HepG2 (cell line): ENCODE data around the gene TSPAN32. TPM values are rescaled to one million over a fixed set of nuclear protein-coding genes. Genes with fewer than 3 reads are reported as not detected.

Source experiments
- ATAC-seq: fragments of 200-7000 bp; cut with Tn5 transposase; 3 replicates; pipeline ENCODE4 v1.9.1; 2020; ENCODE audit warnings: mild to moderate bottlenecking, moderate library complexity
- BruUV-seq: library from RNA; stranded (reverse); fragments of 400-500 nt; replicated peaks from 2 replicates; lab custom pipeline; 2021; lab: Mats Ljungman, UMichigan
- CTCF ChIA-PET: fragments of 300-600 bp; formaldehyde crosslinking; extraction: SDS; loops from one replicate; lab custom pipeline; 2021; ENCODE audit warnings: low total read pairs, inconsistent platforms, low intra/inter-chr PET ratio; lab: Yijun Ruan, JAX
- POLR2A ChIA-PET: fragments of 350-600 bp; sonication (Branson Sonifier 250); formaldehyde crosslinking; loops from one replicate; lab custom pipeline; 2020; ENCODE audit warnings: antibody characterized with exemption, inconsistent platforms; lab: Yijun Ruan, JAX
- DNase-seq: peaks from one replicate; pipeline ENCODE4 v3.0.0-alpha.2; 2015; ENCODE audit warnings: low spot score
- FAIRE-seq: peaks from 3 replicates; lab custom pipeline; 2011; peaks lifted over from hg19 to GRCh38; lab: Jason Lieb, UNC
- H2AFZ ChIP-seq: one replicate; pipeline ENCODE4 v1.6.1; 2011; ENCODE audit warnings: low read length, inconsistent platforms
- H3K27ac ChIP-seq: fragments of 300-600 bp; 3 replicates; pipeline ENCODE4 v1.8.0; 2011; ENCODE audit warnings: mixed run types, mild to moderate bottlenecking, mixed read lengths, low read length, inconsistent platforms; ENCODE audit not compliant: insufficient read depth; ENCODE audit errors: extremely low read length
- H3K27me3 ChIP-seq, 2 experiments: fragments of 200-600 bp in 1 of 2; 2 replicates in 1 of 2; 3 replicates in 1 of 2; pipeline versions ENCODE4 v1.6.0 to v1.8.0; 2011; ENCODE audit warnings: low read length in 2 of 2, mild to moderate bottlenecking in 2 of 2, moderate library complexity in 2 of 2, inconsistent platforms in 1 of 2; ENCODE audit not compliant: insufficient read depth in 2 of 2, control insufficient read depth in 1 of 2
- H3K36me3 ChIP-seq, 2 experiments: fragments of 200-600 bp in 1 of 2; replicated peaks in 1 of 2; 2 replicates in 1 of 2; 3 replicates in 1 of 2; pipeline versions ENCODE4 v1.5.1 to v1.8.0; 2011; ENCODE audit warnings: low read length in 2 of 2, inconsistent platforms in 1 of 2; ENCODE audit not compliant: insufficient read depth in 2 of 2, control insufficient read depth in 1 of 2
- H3K4me1 ChIP-seq: 2 replicates; pipeline ENCODE4 v1.5.1; 2012; ENCODE audit warnings: low read length, inconsistent platforms; ENCODE audit not compliant: insufficient read depth
- H3K4me2 ChIP-seq: 2 replicates; pipeline ENCODE4 v1.6.0; 2011; ENCODE audit warnings: low read depth, low read length, inconsistent platforms
- H3K4me3 ChIP-seq, 3 experiments: fragments of 200-600 bp in 1 of 3; sonication (generic), shearing (Covaris generic) in 1 of 3; replicated peaks in 1 of 3; 2 replicates each; pipeline ENCODE4 v1.5.1; 2011 to 2016; ENCODE audit warnings: low read length in 3 of 3, inconsistent platforms in 2 of 3, low read depth in 2 of 3, mild to moderate bottlenecking in 2 of 3, control low read depth in 1 of 3, mixed read lengths in 1 of 3; ENCODE audit not compliant: insufficient read depth in 1 of 3
- H3K79me2 ChIP-seq: one replicate; pipeline ENCODE4 v1.6.1; 2011; ENCODE audit warnings: low read length, inconsistent platforms; ENCODE audit not compliant: insufficient read depth
- H3K9ac ChIP-seq: 2 replicates; pipeline ENCODE4 v1.6.0; 2011; ENCODE audit warnings: mild to moderate bottlenecking, low read depth, low read length, inconsistent platforms; ENCODE audit not compliant: insufficient read depth
- H3K9me3 ChIP-seq: 2 replicates; pipeline ENCODE4 v1.5.1; 2012; ENCODE audit warnings: mild to moderate bottlenecking, low read length
- H4K20me1 ChIP-seq: 2 replicates; pipeline ENCODE4 v1.6.0; 2011; ENCODE audit warnings: inconsistent platforms, mild to moderate bottlenecking, low read length, moderate library complexity; ENCODE audit not compliant: insufficient read depth
- HNRNPL ChIP-seq: fragments of 200-400 bp; formaldehyde crosslinking; IDR thresholded peaks from 2 replicates; pipeline ENCODE4 v1.6.1; 2017; ENCODE audit warnings: mild to moderate bottlenecking, low read depth, low read length
- ISL2 ChIP-seq: sonication (generic); formaldehyde crosslinking; IDR thresholded peaks from 2 replicates; pipeline ENCODE4 v1.5.0; 2020; ENCODE audit warnings: missing genetic modification reagents
- ZNF205 ChIP-seq: IDR thresholded peaks from 2 replicates; pipeline ENCODE4 v1.6.1; 2018; ENCODE audit warnings: missing biosample characterization, missing genetic modification reagents
- ZNF414 ChIP-seq: sonication (generic); formaldehyde crosslinking; IDR thresholded peaks from 2 replicates; pipeline ENCODE4 v1.5.0; 2020; ENCODE audit warnings: missing genetic modification reagents
- ZSCAN25 ChIP-seq: sonication (generic); formaldehyde crosslinking; IDR thresholded peaks from 2 replicates; pipeline ENCODE4 v1.8.0; 2022; ENCODE audit warnings: mild to moderate bottlenecking, missing genetic modification reagents
- WGBS: methylation state at CpG from one replicate; pipeline ENCODE4 v1.1.6; 2017; ENCODE audit warnings: low lambda C conversion rate; 5-methylcytosine and 5-hydroxymethylcytosine counted together
- in situ Hi-C: cut with HindIII; loops from 2 replicates; pipeline ENCODE4 v1.10.0; 2017; ENCODE audit warnings: low pct_unique_long_range_greater_than_20kb; ENCODE audit not compliant: extremely low pct_ligation_motif_present
- intact Hi-C: fragments of 100-400 bp; cut with micrococcal nuclease; formaldehyde crosslinking; loops from one replicate; pipeline ENCODE4 v1.10.0; 2022; ENCODE audit not compliant: unreplicated experiment
- polyA plus RNA-seq, 8 experiments: library from polyadenylated mRNA; depleted of rRNA in 3 of 8; stranded (reverse) in 7 of 8; unstranded in 1 of 8; fragments of >200 nt; fragmentation: Illumina TruSeq in 4 of 8; extraction: Trizol in 4 of 8; gene quantifications; 2 replicates each; pipeline versions ENCODE4 v1.2.1 to v1.2.3, GENCODE V29; 2011 to 2016; ENCODE audit warnings: low read depth in 4 of 8, missing spikeins in 1 of 8, mixed read lengths in 1 of 8; ENCODE audit not compliant: insufficient read depth in 1 of 8
- total RNA-seq, 5 experiments: library from RNA; depleted of rRNA; stranded (reverse); fragments of >200 nt; fragmentation: Illumina TruSeq; extraction: Trizol; gene quantifications; 2 replicates each; pipeline ENCODE4 v1.2.3, GENCODE V29; 2016; ENCODE audit warnings: low read depth in 1 of 5

Gene TSPAN32
- total and polyA plus RNA-seq, 2 of the 13 experiments (the other 11 are each of a cell fraction or from before 2014, with no cell fraction given), result 0.09 to 0.70 TPM

- no peak for ATAC-seq
- in situ Hi-C loops, result no loop called here
- H3K4me3 ChIP-seq, result peak overlapping the region in 2 of 3 experiments; percentile 4 to 33; a peak in 1 of 6 replicates
- H3K79me2 ChIP-seq, result no peaks in the 10 kb centered on the region
- CTCF ChIA-PET, result no interaction called here
- TF ChIP-seq ISL2 (CRISPR knock-in tag) (no peak), ZSCAN25 (CRISPR knock-in tag) (peak; percentile 32; the same call in 1 of the 2 replicates), ZNF414 (no peak)
- TF ChIP-seq, all 625 proteins: peak for 1
- Histone ChIP-seq H3K9ac (0 out of 2 replicates have a peak overlapping the region, but pooled peaks have one; percentile 29), H3K27ac (no peak overlapping the region), H3K27me3 (peaks cover 2 to 19% of the 10 kb centered on the region in 2 experiments; a peak in 2 of 5 replicates), H2AFZ (no peak overlapping the region), H3K4me2 (peak overlapping the region; percentile 23; the same call in 1 of the 2 replicates), H4K20me1 (no peaks in the 10 kb centered on the region), H3K9me3 (no peaks in the 10 kb centered on the region), H3K36me3 (no peaks in the 10 kb centered on the region), H3K4me1 (peaks cover 24% of the 10 kb centered on the region)
- BruUV-seq, result no TSS peak
- FAIRE-seq (no peak), DNase-seq (no peak)
- intact Hi-C loops, result no loop called here
- POLR2A ChIA-PET, result no interaction called here
- WGBS, result 20% methylated on average over 1 of the region's 16 CpGs
Measured at GRCh38 chr11:2302306-2302895, 588 bp downstream of the TSPAN32 start.

GRCh38 chr11:2302896-2303626 is 1.2 kb downstream of the TSPAN32 start:
- no peak overlapping the region for H3K27ac ChIP-seq
- H3K27me3 ChIP-seq, result peaks cover 2 to 12% of the 10 kb centered on the region in 2 experiments; a peak in 2 of 5 replicates
- no peak overlapping the region; the same call in 1 of the 2 replicates for H3K4me2 ChIP-seq
- ATAC-seq (no peak), FAIRE-seq (no peak), DNase-seq (no peak)
- ChIA-PET CTCF (interaction anchor here (5.7 kb wide), 1 partner anchor 117 kb away, joined by 87 read pairs; no protein-coding TSS in a partner anchor), POLR2A (no interaction called here)
- 0 out of 2 replicates have a peak overlapping the region, but pooled peaks have one; percentile 29 for H3K9ac ChIP-seq
- no peaks in the 10 kb centered on the region for H3K79me2 ChIP-seq
- peak overlapping the region in 1 of 3 experiments; percentile 33; a peak in 1 of 6 replicates for H3K4me3 ChIP-seq
- BruUV-seq, result no TSS peak
- intact Hi-C loops, result no loop called here
- in situ Hi-C loops, result no loop called here
- WGBS, result 0% methylated on average over 1 of the region's 18 CpGs
- H3K9me3 ChIP-seq, result no peaks in the 10 kb centered on the region
- no peak overlapping the region for H2AFZ ChIP-seq
- TF ChIP-seq ZNF205 (no peak), HNRNPL (0 out of 2 replicates have a peak, but pooled peaks have one; percentile 70)
- peaks cover 24% of the 10 kb centered on the region for H3K4me1 ChIP-seq
- no peaks in the 10 kb centered on the region for H3K36me3 ChIP-seq
- no peaks in the 10 kb centered on the region for H4K20me1 ChIP-seq
